Pancreas (tissue), 10 donors: ENCODE measurements around the gene CFAP77. TPM values are rescaled to one million over a fixed set of nuclear protein-coding genes. Genes with fewer than 3 reads are reported as not detected.

ENCODE experiments used
- ATAC-seq, 4 donors: fragments of 200-7000 bp; cut with Tn5 transposase; one replicate each; pipeline versions ENCODE4 v1.8.0 to v1.9.1; 2020; ENCODE audit warnings: mild to moderate bottlenecking in 4 of 4, moderate library complexity in 4 of 4
- DNase-seq, 6 donors: peaks; one replicate each; pipeline ENCODE4 v3.0.0-alpha.2; 2020
- FAIRE-seq: peaks from 2 replicates; lab custom pipeline; 2012; peaks lifted over from hg19 to GRCh38; lab: Jason Lieb, UNC
- H3K27ac ChIP-seq, 4 donors: fragments of 200-600 bp; sonication (generic); 1 replicate in 3 of 4; 2 replicates in 1 of 4; pipeline versions ENCODE4 v1.5.0 to v1.8.0; 2020
- H3K27me3 ChIP-seq, 4 donors: fragments of 200-600 bp; one replicate each; pipeline ENCODE4 v1.8.0; 2021
- H3K36me3 ChIP-seq, 3 donors: fragments of 200-600 bp; sonication (generic) in 1 of 3; one replicate each; pipeline versions ENCODE4 v1.5.0 to v1.8.0; 2020 to 2021
- H3K4me1 ChIP-seq, 3 donors: fragments of 200-600 bp; one replicate each; pipeline ENCODE4 v1.8.0; 2021
- H3K4me3 ChIP-seq, 4 donors: fragments of 200-600 bp; sonication (generic) in 2 of 4; one replicate each; pipeline versions ENCODE4 v1.5.0 to v1.8.0; 2020 to 2021
- H3K9me3 ChIP-seq, 4 donors: fragments of 200-600 bp; one replicate each; pipeline ENCODE4 v1.8.0; 2021
- WGBS, 2 donors: extraction: QIAGEN DNeasy Blood & Tissue Kit; methylation state at CpG; one replicate each; pipeline ENCODE4 v1.1.7; 2013; 5-methylcytosine and 5-hydroxymethylcytosine counted together
- intact Hi-C, 3 donors: fragments of 100-400 bp; cut with DNase I; formaldehyde crosslinking; loops; one replicate each; pipeline versions ENCODE4 v1.11.1 to v1.14.2; 2022
- polyA plus RNA-seq, 2 donors: library from polyadenylated mRNA; stranded (reverse); fragments of 200-250 nt; gene quantifications; one replicate each; pipeline ENCODE4 v1.2.3, GENCODE V29; 2013
- total RNA-seq, 6 donors: library from RNA; stranded (reverse); fragmentation: NEBNext Ultra II Directional in 4 of 6; extraction: Animal tissue kit (Norgen Biotek cat#: 25700) in 4 of 6; gene quantifications; one replicate each; pipeline versions ENCODE4 v1.2.1 to v1.2.4, GENCODE V29; 2021 to 2023
- TF ChIP-seq, protein P1 (sequence below), 4 donors: fragments of 200-600 bp; sonication (generic) in 3 of 4; IDR thresholded peaks; one replicate each; pipeline versions ENCODE4 v1.5.0 to v1.8.0; 2021; ENCODE audit warnings: antibody characterized with exemption in 4 of 4
- donor health status: healthy with polysubstance abuse.
- donor health status: DM: no; HTN: no; CAD: no; lungs with moderate emphysema.
- donor health status: DM: no; HTN: no; CAD: no.
- donor health status: control.
- donor health status: control.
- donor health status: Bipolar disorder and iron deficiency.
- donor health status: DM: yes; HTN: yes; CAD: no.
- donor health status: DM: no; HTN: no; CAD: no.
- donor health status: DM: no; HTN: no; CAD: no.
- donor health status: DM: yes; HTN: yes; CAD: no.

The CFAP77 gene
- total and polyA plus RNA-seq, 8 donors = not detected

DNA sequence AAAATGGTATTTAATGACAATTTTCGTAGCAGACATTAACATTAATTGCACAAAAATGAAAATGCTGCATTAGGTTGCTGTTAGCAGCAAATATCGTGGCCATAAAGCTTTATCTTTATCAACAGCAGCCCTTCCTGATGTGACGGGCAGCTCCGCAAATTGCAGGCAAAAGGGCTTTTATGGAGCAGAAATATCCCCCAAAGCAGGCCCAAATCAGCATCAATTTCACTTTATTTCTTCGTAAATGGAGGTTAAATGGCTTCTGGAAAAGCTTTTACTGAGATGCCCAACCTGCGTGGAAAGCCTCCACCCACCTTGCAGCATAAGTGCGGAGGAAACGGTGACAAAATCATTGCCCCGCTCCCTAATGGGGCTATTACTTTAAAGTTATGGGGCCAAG is 94.5 kb downstream of the CFAP77 start:
- 42 to 54% methylated on average over 9 of the region's 9 CpGs for WGBS, 2 donors
- intact Hi-C loops = no loop called here
- no peak for FAIRE-seq

DNA sequence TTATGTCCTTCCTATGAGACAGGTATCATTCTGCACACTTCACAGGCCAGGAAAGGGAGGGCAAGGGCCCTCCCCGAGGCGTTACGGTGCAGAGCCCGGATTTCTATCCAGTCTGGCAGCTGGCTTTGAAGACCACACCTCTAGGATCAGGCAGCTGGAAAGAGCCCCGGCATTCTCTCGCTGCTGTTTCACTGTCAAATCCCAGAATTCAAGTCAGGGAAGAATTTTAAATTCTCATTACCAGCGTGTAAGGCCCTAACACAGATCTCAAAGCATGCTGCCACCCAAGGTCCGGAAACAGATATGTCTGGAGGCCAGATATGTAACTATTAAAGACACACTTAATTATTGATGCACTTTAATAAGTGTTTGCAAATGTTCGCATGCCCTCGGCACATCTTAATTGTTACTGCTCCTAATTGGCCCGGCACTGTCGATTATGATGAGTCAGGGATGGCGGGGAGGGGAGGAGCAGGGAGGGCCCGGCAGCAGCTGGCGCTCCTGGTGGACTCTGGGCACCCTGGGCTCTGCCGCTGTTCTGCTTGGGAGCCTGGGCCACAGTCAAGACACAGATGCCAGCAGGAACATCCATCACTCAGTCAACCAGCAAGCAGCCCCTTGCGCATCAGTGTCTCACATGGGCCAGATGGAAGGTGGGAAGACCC is 96.1 kb downstream of the CFAP77 start:
- FAIRE-seq (no peak), ATAC-seq (no peak), DNase-seq (no peak)
- intact Hi-C loops = loop anchor here in 2 of 3 donors (5.0 kb wide), 3 partner anchors 66 to 296 kb away; no protein-coding TSS in a partner anchor
- no peaks in the 10 kb centered on the region for H3K9me3 ChIP-seq
- WGBS, 2 donors = 49 to 52% methylated on average over 17 of the region's 17 CpGs
- TF ChIP-seq, protein P1, sequence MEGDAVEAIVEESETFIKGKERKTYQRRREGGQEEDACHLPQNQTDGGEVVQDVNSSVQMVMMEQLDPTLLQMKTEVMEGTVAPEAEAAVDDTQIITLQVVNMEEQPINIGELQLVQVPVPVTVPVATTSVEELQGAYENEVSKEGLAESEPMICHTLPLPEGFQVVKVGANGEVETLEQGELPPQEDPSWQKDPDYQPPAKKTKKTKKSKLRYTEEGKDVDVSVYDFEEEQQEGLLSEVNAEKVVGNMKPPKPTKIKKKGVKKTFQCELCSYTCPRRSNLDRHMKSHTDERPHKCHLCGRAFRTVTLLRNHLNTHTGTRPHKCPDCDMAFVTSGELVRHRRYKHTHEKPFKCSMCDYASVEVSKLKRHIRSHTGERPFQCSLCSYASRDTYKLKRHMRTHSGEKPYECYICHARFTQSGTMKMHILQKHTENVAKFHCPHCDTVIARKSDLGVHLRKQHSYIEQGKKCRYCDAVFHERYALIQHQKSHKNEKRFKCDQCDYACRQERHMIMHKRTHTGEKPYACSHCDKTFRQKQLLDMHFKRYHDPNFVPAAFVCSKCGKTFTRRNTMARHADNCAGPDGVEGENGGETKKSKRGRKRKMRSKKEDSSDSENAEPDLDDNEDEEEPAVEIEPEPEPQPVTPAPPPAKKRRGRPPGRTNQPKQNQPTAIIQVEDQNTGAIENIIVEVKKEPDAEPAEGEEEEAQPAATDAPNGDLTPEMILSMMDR (IDR thresholded peaks at IDR 0.05) = no peak
- no peak overlapping the region for H3K27ac ChIP-seq
- H3K4me3 ChIP-seq = no peak overlapping the region
- H3K36me3 ChIP-seq = no peaks in the 10 kb centered on the region
- peaks cover 0 to 5% (median 0%) of the 10 kb centered on the region in 4 donors for H3K27me3 ChIP-seq
- H3K4me1 ChIP-seq = no peaks in the 10 kb centered on the region

More for the DNA sequence above, 94.5 kb downstream of the CFAP77 start:
- H3K9me3 ChIP-seq = no peaks in the 10 kb centered on the region
- H3K27ac ChIP-seq = no peak overlapping the region
- H3K36me3 ChIP-seq = no peaks in the 10 kb centered on the region
- H3K27me3 ChIP-seq = peaks cover 0 to 5% (median 0%) of the 10 kb centered on the region in 4 donors
- DNase-seq (no peak), ATAC-seq (no peak)
- H3K4me3 ChIP-seq = no peak overlapping the region
- TF ChIP-seq, protein P1 (IDR thresholded peaks at IDR 0.05) = no peak
- H3K4me1 ChIP-seq = no peaks in the 10 kb centered on the region

DNA sequence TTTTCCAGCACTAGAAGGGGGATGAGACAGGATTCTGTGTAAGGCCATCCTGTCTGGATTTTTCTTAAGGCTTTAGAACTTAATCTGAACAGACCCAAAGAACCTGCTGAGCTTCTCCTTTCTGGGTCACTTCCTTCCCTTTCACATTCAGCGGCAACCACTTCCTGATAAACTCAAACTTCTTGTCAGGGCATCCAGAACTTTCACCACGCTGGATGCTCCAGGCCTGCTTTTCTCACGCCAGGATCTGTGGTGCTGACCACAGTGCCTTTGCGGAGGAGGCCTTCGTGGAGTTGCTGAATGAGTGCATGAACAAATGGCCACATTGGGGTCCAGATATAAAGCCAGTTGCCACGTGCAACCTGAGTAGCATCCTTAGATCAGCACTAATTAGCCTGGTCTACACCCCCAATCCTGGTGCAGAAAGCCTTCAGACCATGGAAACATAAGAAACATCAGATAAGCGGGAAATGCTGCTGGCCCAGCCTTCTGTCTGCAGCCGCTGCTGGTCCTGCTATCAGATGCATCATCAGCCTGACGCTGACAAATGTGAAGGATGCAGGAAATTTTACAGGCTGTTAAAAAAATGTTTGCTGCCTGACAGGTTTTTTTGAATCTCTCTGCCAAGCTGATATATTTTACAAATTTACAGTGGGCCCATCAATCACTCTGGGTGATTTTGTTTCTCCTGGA is 97.1 kb downstream of the CFAP77 start:
- TF ChIP-seq, protein P1 (IDR thresholded peaks at IDR 0.05) = no peak
- intact Hi-C loops = loop anchor here in 2 of 3 donors (5.0 kb wide), 3 partner anchors 65 to 295 kb away; no protein-coding TSS in a partner anchor
- H3K27me3 ChIP-seq = peaks cover 0 to 5% (median 0%) of the 10 kb centered on the region in 4 donors

DNA sequence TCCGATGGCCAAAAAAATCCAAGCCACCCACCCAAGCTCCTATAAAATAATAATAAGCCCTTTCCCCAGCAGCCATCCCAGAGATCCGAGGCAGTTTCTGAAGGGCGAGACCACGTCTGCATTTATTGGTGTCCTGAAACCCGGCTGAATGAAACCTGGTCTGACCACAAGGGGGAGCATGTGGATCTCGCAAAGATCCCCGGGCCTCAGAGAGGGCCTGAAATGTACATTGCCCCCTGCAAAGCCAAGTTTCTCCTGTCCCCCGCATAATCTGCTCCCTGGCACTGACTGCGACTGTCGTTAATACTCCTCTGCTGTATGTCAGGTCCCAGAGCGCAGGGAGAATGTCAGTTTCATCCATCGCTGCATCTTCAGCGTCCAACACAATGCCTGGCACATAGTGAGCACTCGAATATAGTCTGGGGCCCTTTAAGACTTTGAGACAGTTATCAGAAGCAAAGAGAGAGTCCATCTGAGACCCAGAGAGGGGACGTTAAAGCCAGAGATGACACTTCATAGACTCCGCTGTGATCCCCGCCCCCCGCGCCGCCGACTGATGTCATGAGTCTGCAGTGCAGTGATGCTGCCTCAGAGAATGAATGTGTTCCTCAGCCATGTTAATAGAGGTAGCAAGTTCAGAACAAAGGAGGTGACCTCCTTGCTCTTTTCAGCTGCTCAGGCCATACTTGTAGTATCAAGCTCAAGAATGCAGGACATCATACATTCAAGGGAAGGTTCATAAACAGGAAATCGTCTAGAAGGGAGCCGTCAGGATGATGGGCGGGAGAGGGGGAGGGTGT is 97.9 kb downstream of the CFAP77 start:
- no peaks in the 10 kb centered on the region for H3K9me3 ChIP-seq
- no peak for FAIRE-seq
- ATAC-seq = peak; percentile 73 to 88 (median 86)
- TF ChIP-seq, protein P1 (IDR thresholded peaks at IDR 0.05) = peak; percentile 54 to 73 (median 68)
- H3K4me3 ChIP-seq = no peak overlapping the region
- no peaks in the 10 kb centered on the region for H3K36me3 ChIP-seq
- intact Hi-C loops = loop anchor here in 2 of 3 donors (5.0 kb wide), 3 partner anchors 64 to 294 kb away; no protein-coding TSS in a partner anchor
- DNase-seq = peak in 5 of 6 donors; percentile 42 to 78 (median 62)
- no peaks in the 10 kb centered on the region for H3K4me1 ChIP-seq
- H3K27me3 ChIP-seq = peaks cover 0 to 5% (median 0%) of the 10 kb centered on the region in 4 donors
- 41 to 44% methylated on average over 24 of the region's 24 CpGs for WGBS, 2 donors
- no peak overlapping the region for H3K27ac ChIP-seq

More for the DNA sequence above, 97.1 kb downstream of the CFAP77 start:
- DNase-seq (no peak), ATAC-seq (no peak), FAIRE-seq (no peak)
- WGBS, 2 donors = 51 to 54% methylated on average over 9 of the region's 9 CpGs
- no peaks in the 10 kb centered on the region for H3K36me3 ChIP-seq
- no peaks in the 10 kb centered on the region for H3K9me3 ChIP-seq
- no peaks in the 10 kb centered on the region for H3K4me1 ChIP-seq
- H3K4me3 ChIP-seq = no peak overlapping the region
- no peak overlapping the region for H3K27ac ChIP-seq
